Measurements from ENCODE around the gene TRANK1.

TRANK1 gene

GRCh38 chr3:36850743-36851142 is 94.1 kb downstream of the TRANK1 start:
- no peak for DNase-seq (ENCODE audit: low read depth, low spot score)

DNA sequence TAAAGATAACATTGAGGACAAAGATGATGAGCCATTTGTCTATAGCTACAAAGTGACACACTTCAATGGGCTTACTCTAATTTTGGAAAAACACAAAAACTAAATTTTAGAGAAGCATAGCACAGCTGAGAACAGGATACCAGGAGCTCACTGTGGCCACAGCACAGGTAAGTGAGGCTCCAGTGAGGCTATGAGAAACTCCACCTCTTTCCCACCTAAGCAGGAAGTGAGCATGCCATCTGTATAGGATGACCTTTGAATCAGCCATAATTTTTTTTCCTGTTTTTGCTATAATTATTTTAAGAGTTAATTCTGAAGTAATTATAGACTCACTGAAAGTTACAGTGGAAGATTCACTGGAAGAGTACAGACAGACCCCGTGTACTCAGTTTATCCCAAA is 98.4 kb downstream of the TRANK1 start:
- no peak for DNase-seq (ENCODE audit: low read depth, low spot score)

GRCh38 chr3:36843065-36844051 is 101.5 kb downstream of the TRANK1 start:
- DNase-seq (ENCODE audit: low read depth, low spot score): no peak

GRCh38 chr3:36842275-36842674 is 102.6 kb downstream of the TRANK1 start:
- no peak for DNase-seq (ENCODE audit: low read depth, low spot score)

GRCh38 chr3:36840453-36840921 is 104.4 kb downstream of the TRANK1 start:
- no peak for DNase-seq (ENCODE audit: low read depth, low spot score)

GRCh38 chr3:36837089-36837488 is 107.8 kb downstream of the TRANK1 start:
- DNase-seq (ENCODE audit: low read depth, low spot score): no peak

GRCh38 chr3:36833160-36833814 is 111.6 kb downstream of the TRANK1 start:
- no peak for DNase-seq (ENCODE audit: low read depth, low spot score)

- no peak for DNase-seq (ENCODE audit: low read depth, low spot score)
Observed at GRCh38 chr3:36832406-36832805, 112.4 kb downstream of the TRANK1 start.

DNA sequence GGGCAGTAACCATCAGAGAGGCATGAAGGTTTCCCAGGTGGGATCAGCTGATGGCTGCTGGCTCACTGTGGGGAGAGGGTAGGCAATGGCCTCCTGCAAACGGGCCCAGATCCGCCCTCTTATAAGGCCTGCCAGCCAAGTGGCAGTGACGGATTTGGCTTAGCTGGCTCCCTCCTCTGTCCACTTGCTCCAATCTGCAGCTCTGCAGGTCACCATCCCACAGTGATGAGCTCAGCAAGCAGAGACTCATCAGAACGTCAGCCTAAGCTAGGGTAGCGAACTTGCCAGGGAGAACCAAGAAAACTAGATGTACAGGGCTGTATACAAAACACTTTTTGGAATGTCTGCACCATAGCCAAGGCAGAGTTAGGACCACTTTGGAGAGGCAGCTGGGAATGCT is 117.7 kb downstream of the TRANK1 start:
- no peak for DNase-seq (ENCODE audit: low read depth, low spot score)

GRCh38 chr3:36826240-36826639 is 118.6 kb downstream of the TRANK1 start:
- DNase-seq (ENCODE audit: low read depth, low spot score): no peak

GRCh38 chr3:36824443-36824842 is 120.4 kb downstream of the TRANK1 start:
- no peak for DNase-seq (ENCODE audit: low read depth, low spot score)

- DNase-seq (ENCODE audit: low read depth, low spot score): no peak
Observed at GRCh38 chr3:36823806-36824205, 121.0 kb downstream of the TRANK1 start.

DNA sequence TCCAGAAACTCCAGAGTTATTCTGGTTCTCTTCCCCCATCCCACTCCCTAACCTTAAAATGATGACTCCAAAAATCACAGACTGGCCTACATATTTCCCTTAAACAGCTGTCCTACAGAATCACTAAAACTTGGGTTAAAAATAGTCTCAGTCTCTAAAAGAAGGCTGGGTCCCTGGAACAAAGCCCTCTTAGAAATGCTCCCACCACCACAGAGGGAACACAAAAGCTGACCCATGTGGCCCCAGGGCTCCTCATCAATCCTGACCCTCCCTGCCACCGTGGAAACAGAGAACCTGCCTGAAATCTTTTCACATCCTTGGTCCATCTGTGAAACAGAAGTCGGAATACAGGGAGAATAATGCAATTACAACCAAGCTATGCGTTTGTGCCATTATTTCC is 124.8 kb downstream of the TRANK1 start:
- no peak for DNase-seq (ENCODE audit: low read depth, low spot score)

DNA sequence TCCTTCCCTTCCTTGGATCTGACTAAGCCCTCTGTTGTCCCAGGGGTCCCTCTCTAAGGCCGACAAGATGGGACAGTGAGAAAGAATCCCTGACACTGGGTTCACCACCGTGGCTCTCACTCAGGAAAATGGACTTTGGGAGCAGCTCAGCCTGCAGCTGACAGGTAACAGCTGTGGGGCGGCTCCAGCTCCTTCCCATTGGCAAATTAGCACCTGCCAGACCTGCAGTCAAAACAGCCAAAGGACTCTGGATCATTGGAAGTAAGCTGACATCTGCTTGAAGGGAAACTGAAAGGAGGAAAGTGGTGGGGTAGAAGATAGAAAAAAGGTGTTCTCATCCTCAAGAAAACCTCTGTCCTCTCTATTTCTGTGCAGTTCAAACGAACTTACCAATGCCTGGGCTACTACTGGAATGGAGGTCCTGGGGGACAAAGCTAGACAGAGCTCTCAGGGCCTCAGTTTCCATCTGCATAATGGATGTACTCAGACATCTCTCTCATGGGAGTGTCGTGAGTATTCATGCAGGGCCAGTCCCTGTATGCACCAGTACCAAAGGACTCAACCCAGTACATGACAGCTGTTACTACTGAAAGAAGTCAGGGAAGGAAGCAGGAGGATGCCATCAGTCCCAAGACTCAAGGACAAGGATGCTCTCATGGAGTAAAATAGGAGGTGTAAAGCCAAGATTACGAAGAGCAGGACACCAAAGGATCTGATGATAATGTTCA is 126.9 kb downstream of the TRANK1 start:
- DNase-seq (ENCODE audit: low read depth, low spot score): no peak

DNA sequence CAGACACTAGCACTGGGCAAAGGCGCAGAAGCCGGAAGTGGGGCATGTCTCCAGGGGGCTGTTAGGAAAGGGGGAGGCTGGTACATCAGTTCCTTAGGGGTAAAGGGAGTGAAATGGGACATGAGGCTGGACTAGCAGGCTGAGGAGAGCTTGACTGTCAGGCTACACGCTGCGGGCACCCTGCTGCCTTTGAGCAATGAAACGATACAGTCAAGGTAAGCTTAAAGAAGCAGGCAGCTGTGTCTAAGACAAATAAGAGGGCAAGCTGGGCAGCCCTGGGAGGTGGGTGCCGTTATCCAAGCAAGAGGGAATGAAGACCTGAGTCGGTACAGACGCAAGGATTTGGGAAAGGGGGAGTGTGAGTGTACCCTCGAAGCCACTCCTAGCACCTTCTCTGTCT is 129.5 kb downstream of the TRANK1 start:
- DNase-seq (ENCODE audit: low read depth, low spot score): no peak

DNA sequence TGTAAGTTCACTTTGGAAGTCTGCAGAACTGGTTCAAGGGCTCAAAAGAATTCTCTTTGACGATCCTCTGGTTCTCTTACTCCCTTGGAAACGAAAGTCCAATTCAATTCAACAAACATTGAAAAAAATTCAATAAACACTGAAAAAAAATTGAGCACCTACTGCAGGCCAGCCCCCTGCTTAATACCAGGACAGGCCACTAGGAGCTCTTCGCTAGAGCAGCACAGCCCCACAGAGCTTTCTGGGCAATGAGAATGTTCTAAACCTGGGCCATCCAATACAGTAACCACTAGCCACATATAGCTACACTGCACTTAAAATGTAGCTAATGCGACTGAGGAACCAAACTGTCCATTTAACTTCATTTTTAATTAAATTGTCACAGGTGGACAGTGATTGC is 130.1 kb downstream of the TRANK1 start:
- no peak for DNase-seq (ENCODE audit: low read depth, low spot score)

DNA sequence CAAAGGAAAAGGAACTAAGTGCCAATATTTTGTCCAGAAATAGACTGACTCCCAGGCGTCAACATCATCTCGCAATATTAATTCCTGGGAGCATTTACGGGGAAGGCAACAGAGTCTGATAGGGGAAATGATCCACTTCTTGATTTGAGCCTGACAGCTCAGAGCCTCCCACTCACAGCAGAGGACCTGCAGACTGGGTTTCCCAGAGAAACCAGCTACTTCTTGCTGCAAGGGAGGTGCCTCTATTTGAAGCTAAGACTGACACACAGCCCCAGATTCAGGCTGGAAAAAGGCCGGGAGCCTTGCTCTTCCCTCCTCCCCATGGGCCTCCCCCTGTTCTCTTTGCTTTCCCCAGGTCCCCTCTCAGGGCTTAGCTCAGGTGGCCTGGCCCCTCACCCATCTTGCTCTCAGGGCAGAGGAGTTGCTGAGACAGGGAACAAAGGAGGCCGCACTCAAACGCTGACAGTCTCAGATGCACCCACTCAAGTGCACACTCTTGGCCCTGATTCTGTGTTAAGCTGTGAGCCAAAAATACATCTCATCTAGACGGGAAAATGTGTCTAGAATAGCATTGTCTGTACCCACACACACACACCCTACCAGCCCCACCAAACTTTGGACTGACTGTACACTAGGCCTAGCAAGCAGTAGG is 130.7 kb downstream of the TRANK1 start:
- DNase-seq (ENCODE audit: low read depth, low spot score): no peak

DNA sequence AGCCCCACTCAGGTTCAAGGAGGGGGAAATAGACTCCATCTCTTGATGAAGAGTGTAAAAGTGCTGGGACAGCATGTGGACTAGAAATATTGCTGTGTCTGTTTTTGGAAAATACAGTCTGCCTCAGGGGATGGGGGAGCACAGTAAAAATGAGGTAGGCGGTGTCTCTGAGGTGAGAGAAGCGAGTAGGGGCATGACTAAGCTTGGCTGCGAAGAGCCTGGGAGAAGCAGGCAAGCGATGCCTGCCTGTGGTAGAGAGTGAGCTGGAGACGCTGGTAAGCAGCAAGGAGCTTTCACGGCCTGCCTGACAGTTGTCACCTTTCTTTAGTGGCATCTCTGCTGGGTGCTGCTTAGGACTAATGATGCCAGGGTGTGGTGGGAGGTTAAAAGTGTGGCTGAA is 131.5 kb downstream of the TRANK1 start:
- DNase-seq (ENCODE audit: low read depth, low spot score): no peak

DNA sequence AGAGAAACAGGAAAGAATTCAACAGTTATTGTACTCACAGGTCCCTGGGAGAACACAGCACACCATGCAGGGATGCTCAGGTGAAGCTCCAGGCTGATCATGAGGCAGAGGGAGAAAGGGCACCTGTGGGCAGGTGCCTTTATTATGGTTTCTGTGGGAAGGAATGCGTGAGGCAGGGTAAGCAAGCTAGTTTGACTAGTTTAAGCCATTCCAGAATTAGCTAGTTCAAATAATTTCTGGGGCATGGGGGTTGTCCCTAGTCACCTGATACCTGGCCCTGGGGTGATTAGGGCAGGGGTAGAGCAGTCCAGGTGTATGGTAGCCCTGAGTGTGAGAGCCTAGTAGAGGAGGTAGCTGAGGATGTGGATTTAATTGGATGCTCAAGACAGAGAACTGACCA is 132.6 kb downstream of the TRANK1 start:
- DNase-seq (ENCODE audit: low read depth, low spot score): no peak

DNA sequence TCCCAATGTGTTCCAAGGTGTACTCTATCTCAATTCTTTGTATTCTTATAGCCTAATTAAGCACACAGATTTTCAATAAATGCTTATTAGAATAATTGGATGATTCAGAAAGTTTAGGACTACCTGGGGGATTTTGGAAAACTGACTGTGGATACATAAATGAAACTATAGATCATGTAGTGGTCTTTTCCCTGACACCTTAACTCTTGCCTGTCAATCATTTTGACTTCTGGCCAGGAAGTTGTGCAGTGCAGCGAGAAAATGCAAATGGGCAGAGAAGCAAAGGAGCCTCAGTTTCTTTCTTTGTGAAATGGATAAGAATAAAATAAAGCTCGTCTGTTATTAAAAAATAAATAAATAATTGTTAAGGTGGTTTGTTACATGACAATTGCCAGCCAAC is 133.1 kb downstream of the TRANK1 start:
- no peak for DNase-seq (ENCODE audit: low read depth, low spot score)

DNA sequence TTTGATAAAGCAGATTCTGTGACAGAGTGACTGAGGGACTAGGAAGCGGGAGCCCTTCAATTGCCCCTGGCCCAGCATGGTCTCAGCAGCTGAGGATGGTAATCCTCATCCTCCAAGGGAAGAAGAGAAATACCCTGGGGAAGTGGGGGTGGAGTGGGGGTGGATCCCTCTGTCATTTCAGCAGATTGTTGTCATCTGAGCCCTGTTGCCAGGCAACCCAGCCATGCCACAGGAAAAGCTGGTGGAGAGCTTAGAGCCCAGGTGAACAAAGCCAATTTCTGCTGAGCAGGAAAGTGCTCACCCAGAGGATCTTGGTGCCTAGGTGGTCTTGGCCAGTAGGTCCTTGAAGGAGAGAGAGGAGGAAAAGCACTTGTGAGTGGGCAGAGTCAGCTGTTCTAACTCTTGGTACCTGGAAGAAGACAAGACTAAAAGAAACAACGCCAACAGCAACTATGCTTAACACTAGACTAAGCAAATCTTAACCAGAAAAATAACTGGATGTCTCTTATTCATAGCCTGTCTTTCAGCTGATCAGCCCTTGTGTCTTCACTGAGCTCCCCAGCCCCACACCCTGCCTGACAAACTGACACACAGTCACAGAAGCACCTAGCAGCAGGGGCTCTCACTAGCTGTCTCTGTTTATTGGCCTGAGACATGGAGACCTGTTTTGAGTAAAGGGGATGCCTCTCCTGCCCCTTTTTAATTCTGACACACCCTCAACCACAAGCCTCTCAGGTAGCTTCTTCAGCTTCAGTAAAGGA is 140.4 kb downstream of the TRANK1 start:
- DNase-seq (ENCODE audit: low read depth, low spot score): no peak

Data from brain pericyte (primary cell).